ENCODE measurements around the gene KIF1C.

KIF1C gene

GRCh38 chr17:4997302-4998026, at the start of gene KIF1C, which contains the start of gene INCA1:
Gene KIF1C, plus strand, starts transcription at chr17:4997950. Its CDS starts 2,297 bp downstream, at chr17:5000247.
Gene INCA1, minus strand, starts transcription at chr17:4997522. Its CDS starts 3,085 bp downstream, at chr17:4994437.
- peak within 1 kb of the TSS; percentile 95 for H3K27ac ChIP-seq (ENCODE audit: low read depth, low read length)
- peaks cover 14% of the 10 kb centered on the region for H3K36me3 ChIP-seq (ENCODE audit: control insufficient read depth, insufficient read depth, low read length)
- H3K4me3 ChIP-seq (ENCODE audit: low read length), result peak within 1 kb of the TSS; percentile 92
- peak within 1 kb of the TSS; percentile 76 for H3K9ac ChIP-seq (ENCODE audit: low read length)
- H3K4me1 ChIP-seq (ENCODE audit: control insufficient read depth, insufficient read depth, low read length), result peaks cover 12% of the 10 kb centered on the region
- no peaks in the 10 kb centered on the region for H3K27me3 ChIP-seq (ENCODE audit: control insufficient read depth, insufficient read depth, low read length)

- Histone ChIP-seq H3K27me3 (ENCODE audit: control insufficient read depth, insufficient read depth, low read length) (no peaks in the 10 kb centered on the region), H3K4me3 (ENCODE audit: low read length) (peak within 1 kb of the TSS; percentile 98), H3K27ac (ENCODE audit: low read depth, low read length) (peak within 1 kb of the TSS; percentile 99), H3K4me1 (ENCODE audit: control insufficient read depth, insufficient read depth, low read length) (peaks cover 23% of the 10 kb centered on the region), H3K9ac (ENCODE audit: low read length) (peak within 1 kb of the TSS; percentile 96), H3K36me3 (ENCODE audit: control insufficient read depth, insufficient read depth, low read length) (peaks cover 24% of the 10 kb centered on the region)
These were observed 49.4 kb upstream of the KIF1C start, which contains the start of gene PFN1 for GRCh38 chr17:4948166-4948930. Gene PFN1, minus strand, starts transcription at chr17:4948530. Its CDS starts 136 bp downstream, at chr17:4948394.

DNA sequence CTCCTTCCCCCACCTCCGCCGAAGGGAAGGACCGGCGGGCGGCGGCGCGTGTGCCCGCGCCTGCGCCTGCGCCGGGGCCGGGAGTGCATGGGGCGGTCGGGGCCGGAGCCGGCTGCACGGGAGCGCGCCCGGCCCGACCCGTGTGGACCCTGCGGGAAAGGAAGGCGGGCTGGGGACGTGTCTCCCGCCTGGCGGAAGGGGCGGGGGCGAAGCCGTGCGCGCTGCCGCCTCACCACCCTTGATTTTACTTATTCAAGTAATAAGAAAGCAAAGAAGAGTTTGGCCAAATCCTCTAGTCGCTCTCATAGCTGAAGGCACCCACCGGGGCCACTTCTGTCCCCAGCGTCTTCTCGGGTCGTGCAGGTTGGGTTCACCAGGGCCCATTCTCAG, 48.8 kb upstream of the KIF1C start:
- H3K9ac ChIP-seq (ENCODE audit: low read length), result peak overlapping the region; percentile 46
- H3K27me3 ChIP-seq (ENCODE audit: control insufficient read depth, insufficient read depth, low read length), result no peaks in the 10 kb centered on the region
- H3K4me3 ChIP-seq (ENCODE audit: low read length), result peak overlapping the region; percentile 67
- peak overlapping the region; percentile 99 for H3K27ac ChIP-seq (ENCODE audit: low read depth, low read length)
- H3K36me3 ChIP-seq (ENCODE audit: control insufficient read depth, insufficient read depth, low read length), result peaks cover 22% of the 10 kb centered on the region
- H3K4me1 ChIP-seq (ENCODE audit: control insufficient read depth, insufficient read depth, low read length), result peaks cover 23% of the 10 kb centered on the region

- Histone ChIP-seq H3K27ac (ENCODE audit: low read depth, low read length) (peak overlapping the region; percentile 99), H3K4me3 (ENCODE audit: low read length) (peak overlapping the region; percentile 67), H3K9ac (ENCODE audit: low read length) (peak overlapping the region; percentile 46), H3K27me3 (ENCODE audit: control insufficient read depth, insufficient read depth, low read length) (no peaks in the 10 kb centered on the region), H3K4me1 (ENCODE audit: control insufficient read depth, insufficient read depth, low read length) (peaks cover 23% of the 10 kb centered on the region), H3K36me3 (ENCODE audit: control insufficient read depth, insufficient read depth, low read length) (peaks cover 17% of the 10 kb centered on the region)
These were observed 48.3 kb upstream of the KIF1C start for GRCh38 chr17:4949321-4950074.

GRCh38 chr17:4950075-4950745, 47.5 kb upstream of the KIF1C start:
- Histone ChIP-seq H3K9ac (ENCODE audit: low read length) (peak overlapping the region; percentile 81), H3K4me1 (ENCODE audit: control insufficient read depth, insufficient read depth, low read length) (peaks cover 19% of the 10 kb centered on the region), H3K36me3 (ENCODE audit: control insufficient read depth, insufficient read depth, low read length) (peaks cover 10% of the 10 kb centered on the region), H3K4me3 (ENCODE audit: low read length) (peak overlapping the region; percentile 69), H3K27me3 (ENCODE audit: control insufficient read depth, insufficient read depth, low read length) (no peaks in the 10 kb centered on the region), H3K27ac (ENCODE audit: low read depth, low read length) (peak overlapping the region; percentile 99)

DNA sequence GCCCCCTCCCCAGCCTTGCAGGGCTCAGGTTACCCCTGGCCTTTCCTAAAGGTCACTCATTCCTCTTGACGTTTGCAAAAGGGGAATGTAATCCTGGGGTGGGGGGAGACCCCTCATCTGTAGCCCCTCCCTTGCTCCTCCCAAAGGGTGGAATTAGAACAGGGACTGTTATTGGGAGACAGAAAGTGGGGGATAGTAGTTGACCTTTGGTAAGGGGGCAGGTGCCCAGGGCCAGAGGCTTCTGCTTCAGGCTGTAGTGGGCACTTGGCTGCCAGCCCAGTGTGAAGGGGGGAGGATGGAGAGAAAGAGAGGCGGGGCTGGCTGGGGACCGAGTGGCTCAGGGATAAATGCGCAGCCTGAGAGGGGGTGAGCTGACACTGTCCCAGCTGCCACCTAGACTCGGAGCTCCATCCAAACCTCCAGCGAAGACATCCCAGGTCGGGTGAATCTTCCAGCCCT, 47.0 kb upstream of the KIF1C start, which contains the start of gene ENO3:
Gene ENO3, plus strand, starts transcription at position 374 of the 459 bp plus-strand sequence. CDS start 711 bp downstream, outside the sequence.
- Histone ChIP-seq H3K4me1 (ENCODE audit: control insufficient read depth, insufficient read depth, low read length) (peaks cover 14% of the 10 kb centered on the region), H3K9ac (ENCODE audit: low read length) (peak within 1 kb of the TSS; percentile 81), H3K36me3 (ENCODE audit: control insufficient read depth, insufficient read depth, low read length) (peaks cover 4% of the 10 kb centered on the region), H3K4me3 (ENCODE audit: low read length) (peak within 1 kb of the TSS; percentile 69), H3K27ac (ENCODE audit: low read depth, low read length) (peak within 1 kb of the TSS; percentile 99), H3K27me3 (ENCODE audit: control insufficient read depth, insufficient read depth, low read length) (no peaks in the 10 kb centered on the region)

GRCh38 chr17:4951486-4951885, 46.3 kb upstream of the KIF1C start:
- Histone ChIP-seq H3K27ac (ENCODE audit: low read depth, low read length) (no peak overlapping the region), H3K36me3 (ENCODE audit: control insufficient read depth, insufficient read depth, low read length) (no peaks in the 10 kb centered on the region), H3K4me1 (ENCODE audit: control insufficient read depth, insufficient read depth, low read length) (peaks cover 7% of the 10 kb centered on the region), H3K9ac (ENCODE audit: low read length) (no peak overlapping the region), H3K27me3 (ENCODE audit: control insufficient read depth, insufficient read depth, low read length) (no peaks in the 10 kb centered on the region), H3K4me3 (ENCODE audit: low read length) (no peak overlapping the region)

DNA sequence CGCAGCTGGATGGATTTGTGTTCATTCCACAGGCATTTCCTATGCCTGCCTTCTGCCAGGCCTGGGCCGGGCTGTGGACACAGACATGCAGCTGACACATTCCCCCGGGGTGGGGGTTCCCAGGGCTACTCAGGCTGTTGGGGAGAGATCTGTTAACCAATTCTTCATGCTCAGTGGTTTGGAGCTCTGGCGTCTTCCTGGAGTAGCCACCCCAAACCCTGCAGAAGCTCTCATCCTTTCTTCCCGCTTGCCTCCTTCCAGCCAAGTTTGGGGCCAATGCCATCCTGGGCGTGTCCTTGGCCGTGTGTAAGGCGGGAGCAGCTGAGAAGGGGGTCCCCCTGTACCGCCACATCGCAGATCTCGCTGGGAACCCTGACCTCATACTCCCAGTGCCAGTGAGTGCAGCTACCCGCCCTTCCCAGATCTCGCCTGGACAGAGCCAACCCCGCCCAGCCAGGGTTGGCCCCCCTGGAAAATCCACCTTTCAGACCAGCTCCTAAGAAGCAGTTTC, 44.2 kb upstream of the KIF1C start:
- H3K4me3 ChIP-seq (ENCODE audit: low read length), result no peak overlapping the region
- no peaks in the 10 kb centered on the region for H3K27me3 ChIP-seq (ENCODE audit: control insufficient read depth, insufficient read depth, low read length)
- no peak overlapping the region for H3K27ac ChIP-seq (ENCODE audit: low read depth, low read length)
- no peak overlapping the region for H3K9ac ChIP-seq (ENCODE audit: low read length)
- H3K36me3 ChIP-seq (ENCODE audit: control insufficient read depth, insufficient read depth, low read length), result no peaks in the 10 kb centered on the region
- peaks cover 5% of the 10 kb centered on the region for H3K4me1 ChIP-seq (ENCODE audit: control insufficient read depth, insufficient read depth, low read length)

- Histone ChIP-seq H3K4me1 (ENCODE audit: control insufficient read depth, insufficient read depth, low read length) (peaks cover 5% of the 10 kb centered on the region), H3K9ac (ENCODE audit: low read length) (no peak overlapping the region), H3K27me3 (ENCODE audit: control insufficient read depth, insufficient read depth, low read length) (no peaks in the 10 kb centered on the region), H3K27ac (ENCODE audit: low read depth, low read length) (no peak overlapping the region), H3K4me3 (ENCODE audit: low read length) (no peak overlapping the region), H3K36me3 (ENCODE audit: control insufficient read depth, insufficient read depth, low read length) (peaks cover 11% of the 10 kb centered on the region)
These were observed 42.7 kb upstream of the KIF1C start for GRCh38 chr17:4955091-4955490.

DNA sequence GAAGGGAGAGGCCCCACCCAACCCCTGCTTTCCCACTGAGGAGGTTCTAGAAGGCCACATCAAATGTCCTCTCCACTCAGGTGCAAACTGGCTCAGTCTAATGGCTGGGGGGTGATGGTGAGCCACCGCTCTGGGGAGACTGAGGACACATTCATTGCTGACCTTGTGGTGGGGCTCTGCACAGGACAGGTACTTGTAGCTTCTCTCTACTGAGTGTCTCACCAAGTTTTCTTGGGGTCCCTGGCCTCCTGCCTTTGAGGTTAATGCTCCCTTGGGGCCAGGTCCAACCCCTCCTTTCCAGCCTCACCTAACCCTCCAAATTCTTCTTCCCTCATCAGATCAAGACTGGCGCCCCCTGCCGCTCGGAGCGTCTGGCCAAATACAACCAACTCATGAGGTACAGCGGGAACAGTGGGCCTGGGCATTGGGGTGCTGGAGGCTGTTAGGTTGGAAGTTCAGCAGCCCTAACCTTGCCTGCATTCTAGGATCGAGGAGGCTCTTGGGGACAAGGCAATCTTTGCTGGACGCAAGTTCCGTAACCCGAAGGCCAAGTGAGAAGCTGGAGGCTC, 41.2 kb upstream of the KIF1C start:
- peaks cover 2% of the 10 kb centered on the region for H3K4me1 ChIP-seq (ENCODE audit: control insufficient read depth, insufficient read depth, low read length)
- no peak overlapping the region for H3K4me3 ChIP-seq (ENCODE audit: low read length)
- H3K27me3 ChIP-seq (ENCODE audit: control insufficient read depth, insufficient read depth, low read length), result no peaks in the 10 kb centered on the region
- no peak overlapping the region for H3K9ac ChIP-seq (ENCODE audit: low read length)
- H3K36me3 ChIP-seq (ENCODE audit: control insufficient read depth, insufficient read depth, low read length), result peaks cover 11% of the 10 kb centered on the region
- H3K27ac ChIP-seq (ENCODE audit: low read depth, low read length), result no peak overlapping the region

GRCh38 chr17:4958102-4958501, 39.6 kb upstream of the KIF1C start:
- peaks cover 11% of the 10 kb centered on the region for H3K36me3 ChIP-seq (ENCODE audit: control insufficient read depth, insufficient read depth, low read length)
- H3K4me1 ChIP-seq (ENCODE audit: control insufficient read depth, insufficient read depth, low read length), result no peaks in the 10 kb centered on the region
- H3K27ac ChIP-seq (ENCODE audit: low read depth, low read length), result no peak overlapping the region
- no peak overlapping the region for H3K9ac ChIP-seq (ENCODE audit: low read length)
- H3K27me3 ChIP-seq (ENCODE audit: control insufficient read depth, insufficient read depth, low read length), result no peaks in the 10 kb centered on the region
- H3K4me3 ChIP-seq (ENCODE audit: low read length), result no peak overlapping the region

Measured in rectal smooth muscle tissue (tissue), 1 donor.